Epithelial cell of proximal tubule (primary cell): ENCODE results near the gene CELSR1. TPM values are rescaled to one million over a fixed set of nuclear protein-coding genes. Genes with fewer than 3 reads are reported as not detected.

ENCODE experiments used
- DNase-seq: peaks from one replicate; pipeline ENCODE4 v3.0.0-alpha.2; 2011; ENCODE audit warnings: low read depth
- H3K4me3 ChIP-seq: 2 replicates; pipeline ENCODE4 v1.5.1; 2011; ENCODE audit warnings: low read depth, mild to moderate bottlenecking, low read length
- total RNA-seq: library from RNA; depleted of rRNA; stranded (reverse); fragments of >200 nt; gene quantifications from 2 replicates; pipeline ENCODE4 v1.2.3, GENCODE V29; 2015
- TF ChIP-seq, protein P1 (sequence below): conservative IDR thresholded peaks from 2 replicates; pipeline ENCODE4 v1.5.1; 2012; ENCODE audit warnings: low read depth, mild to moderate bottlenecking, low read length

Gene CELSR1
- total RNA-seq, 1 donor from 2014 or later, result 85.0 TPM

DNA sequence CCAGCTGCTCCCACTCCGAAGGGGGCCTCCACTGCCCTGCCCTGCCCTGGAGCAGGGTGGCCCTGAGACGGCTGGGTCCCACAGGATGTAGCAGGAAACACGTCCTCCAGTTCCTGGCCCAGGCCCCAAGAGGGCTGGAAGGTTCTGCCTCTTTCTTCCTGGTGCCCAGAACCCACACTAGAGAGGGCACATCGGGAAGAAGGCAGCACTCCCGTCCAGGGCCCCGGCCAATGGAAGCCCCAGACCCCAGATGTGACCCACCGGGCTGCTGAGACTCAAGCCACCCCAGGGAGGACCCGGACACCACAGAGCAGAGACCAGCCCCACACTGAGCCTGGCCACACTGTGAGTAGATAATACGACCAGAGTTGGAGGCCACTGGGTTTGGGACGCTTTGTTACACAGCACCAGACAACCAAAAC, 71.2 kb downstream of the CELSR1 start:
- no peak for DNase-seq
- TF ChIP-seq, protein P1, sequence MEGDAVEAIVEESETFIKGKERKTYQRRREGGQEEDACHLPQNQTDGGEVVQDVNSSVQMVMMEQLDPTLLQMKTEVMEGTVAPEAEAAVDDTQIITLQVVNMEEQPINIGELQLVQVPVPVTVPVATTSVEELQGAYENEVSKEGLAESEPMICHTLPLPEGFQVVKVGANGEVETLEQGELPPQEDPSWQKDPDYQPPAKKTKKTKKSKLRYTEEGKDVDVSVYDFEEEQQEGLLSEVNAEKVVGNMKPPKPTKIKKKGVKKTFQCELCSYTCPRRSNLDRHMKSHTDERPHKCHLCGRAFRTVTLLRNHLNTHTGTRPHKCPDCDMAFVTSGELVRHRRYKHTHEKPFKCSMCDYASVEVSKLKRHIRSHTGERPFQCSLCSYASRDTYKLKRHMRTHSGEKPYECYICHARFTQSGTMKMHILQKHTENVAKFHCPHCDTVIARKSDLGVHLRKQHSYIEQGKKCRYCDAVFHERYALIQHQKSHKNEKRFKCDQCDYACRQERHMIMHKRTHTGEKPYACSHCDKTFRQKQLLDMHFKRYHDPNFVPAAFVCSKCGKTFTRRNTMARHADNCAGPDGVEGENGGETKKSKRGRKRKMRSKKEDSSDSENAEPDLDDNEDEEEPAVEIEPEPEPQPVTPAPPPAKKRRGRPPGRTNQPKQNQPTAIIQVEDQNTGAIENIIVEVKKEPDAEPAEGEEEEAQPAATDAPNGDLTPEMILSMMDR, result no peak
- no peak overlapping the region for H3K4me3 ChIP-seq

DNA sequence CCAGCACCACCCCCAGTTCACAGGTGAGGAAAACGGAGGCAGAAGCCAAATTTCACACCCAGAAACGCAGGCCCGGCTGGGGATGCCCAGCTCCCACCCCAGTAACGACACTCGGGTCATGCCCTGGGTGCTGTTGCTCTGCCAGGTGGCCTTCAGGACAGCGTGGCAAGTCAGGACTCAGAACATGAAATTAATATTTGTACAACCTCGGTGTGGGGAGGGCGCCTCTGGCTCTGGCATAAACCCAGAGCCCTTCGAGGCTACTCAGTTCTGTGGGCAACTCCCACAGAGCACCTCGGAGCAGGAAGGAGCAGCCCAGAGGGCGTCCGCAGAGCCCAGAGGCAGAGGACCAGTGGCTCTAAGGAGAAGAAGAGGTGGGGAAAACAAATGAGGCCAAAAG, 71.6 kb downstream of the CELSR1 start:
- no peak for DNase-seq
- TF ChIP-seq, protein P1, result no peak

DNA sequence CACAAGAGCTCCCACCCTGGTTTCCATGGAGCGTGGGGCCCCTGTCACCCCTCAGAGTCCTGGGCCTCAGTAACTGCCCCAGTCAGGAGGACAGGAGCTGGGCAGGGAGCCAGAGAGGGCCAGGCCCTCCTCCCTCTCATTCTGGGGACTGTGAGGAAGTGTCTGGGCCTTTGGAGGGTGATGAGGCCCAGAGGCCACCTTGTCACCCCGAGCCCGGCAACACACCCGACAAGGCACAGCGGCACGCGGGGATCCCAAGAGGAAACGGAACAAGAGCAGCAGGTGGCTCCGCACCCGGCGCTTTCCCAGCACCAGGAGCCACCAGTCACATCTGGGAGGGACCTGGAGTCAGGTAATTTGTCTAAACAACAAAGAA, 72.1 kb downstream of the CELSR1 start:
- no peak overlapping the region for H3K4me3 ChIP-seq
- no peak for DNase-seq
- TF ChIP-seq, protein P1, result no peak

More for the DNA sequence above, 71.6 kb downstream of the CELSR1 start:
- H3K4me3 ChIP-seq, result no peak overlapping the region

DNA sequence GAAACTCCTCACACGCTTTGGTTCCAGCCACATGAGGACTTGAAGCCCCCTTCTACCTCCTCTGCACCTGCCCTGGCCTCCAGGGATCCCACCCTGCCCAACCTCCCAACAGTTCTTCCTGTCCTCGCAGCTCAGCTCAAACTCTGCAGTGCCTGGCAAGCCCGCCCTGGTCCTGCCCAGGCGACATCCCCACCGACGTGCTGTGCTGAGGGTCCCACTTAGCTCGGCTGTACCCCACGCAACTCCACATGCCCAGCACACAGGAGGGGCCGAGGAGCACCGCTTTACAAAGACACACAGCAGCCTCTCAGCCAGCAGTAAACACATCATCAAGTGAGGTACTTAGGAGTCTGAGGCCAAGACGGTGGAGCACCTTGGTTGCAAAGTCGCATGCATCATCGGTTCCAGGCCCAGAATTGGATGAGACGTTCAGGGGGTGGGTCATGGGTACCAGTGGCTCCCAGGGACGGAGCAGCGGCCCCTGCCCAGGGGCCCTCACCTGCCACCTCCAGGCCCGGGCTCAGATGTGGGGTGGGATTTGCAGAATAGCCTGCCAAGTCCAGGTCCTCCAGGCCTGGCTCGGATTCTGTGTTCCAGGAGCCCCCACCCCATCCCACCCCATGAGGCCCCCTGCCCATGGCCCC, 72.6 kb downstream of the CELSR1 start:
- DNase-seq, result no peak
- TF ChIP-seq, protein P1, result no peak
- no peak overlapping the region for H3K4me3 ChIP-seq

DNA sequence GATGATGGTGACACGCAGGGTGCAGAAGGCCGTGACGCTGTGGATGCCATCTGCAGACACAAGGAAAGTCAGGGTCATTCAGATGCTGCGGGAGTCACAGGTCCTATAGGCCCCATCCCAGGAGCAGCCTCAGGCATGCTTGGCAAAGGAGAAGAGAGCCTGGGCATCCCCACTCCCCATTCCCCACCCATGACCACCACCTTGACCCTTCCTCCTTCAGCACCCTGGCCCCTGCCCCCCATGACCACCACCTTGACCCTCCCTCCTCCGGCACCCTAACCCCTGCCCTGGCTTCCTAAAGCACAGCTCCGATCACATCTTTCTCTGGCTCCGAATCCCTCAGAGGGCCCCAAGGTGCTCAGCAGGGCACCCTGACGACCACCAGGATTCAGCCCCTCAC, 73.1 kb downstream of the CELSR1 start:
- TF ChIP-seq, protein P1, result no peak
- no peak for DNase-seq

DNA sequence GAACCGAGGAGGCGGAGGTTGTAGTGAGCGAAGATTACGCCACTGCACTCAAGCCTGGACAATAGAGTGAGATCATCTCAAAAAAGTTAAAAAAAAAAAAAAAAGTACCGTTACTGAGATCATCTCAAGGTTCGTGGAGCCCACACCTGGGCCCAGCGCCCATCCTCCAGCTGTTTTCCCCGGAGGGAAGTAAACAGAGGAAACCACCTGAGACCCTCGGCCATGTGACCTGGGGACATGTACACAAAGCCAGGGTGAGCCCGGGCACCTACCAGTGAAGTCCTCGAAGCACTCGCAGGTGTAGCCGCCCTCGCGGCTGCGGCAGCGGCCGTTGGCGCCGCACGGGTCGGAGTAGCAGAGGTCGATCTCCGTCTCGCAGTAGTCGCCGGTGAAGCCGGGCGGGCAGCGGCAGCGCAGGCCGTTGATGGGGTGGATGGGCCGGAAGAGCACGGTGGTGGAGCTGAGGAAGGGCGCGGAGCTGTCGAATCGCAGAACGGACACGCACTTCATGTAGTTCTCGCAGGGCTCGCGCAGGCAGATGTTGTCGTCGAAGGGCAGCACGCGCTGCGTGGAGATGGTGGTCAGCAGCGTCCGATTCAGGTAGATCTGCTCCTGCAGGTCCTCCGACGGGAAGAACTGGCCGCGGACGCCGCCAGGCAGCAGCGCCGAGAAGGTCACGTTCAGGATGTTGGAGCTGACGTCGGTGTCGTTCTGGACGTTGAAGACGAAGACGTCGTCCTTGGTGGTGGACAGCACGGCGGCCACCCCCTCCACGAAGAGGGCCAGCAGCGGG, 73.8 kb downstream of the CELSR1 start:
- TF ChIP-seq, protein P1, result no peak
- DNase-seq, result no peak
- no peak overlapping the region for H3K4me3 ChIP-seq

More for the DNA sequence above, 73.1 kb downstream of the CELSR1 start:
- H3K4me3 ChIP-seq, result no peak overlapping the region
